Stimulated activated effector memory CD8-positive, alpha-beta T cell treated with anti-CD3 and anti-CD28 coated beads, Interleukin-12 subunit alpha, Interleukin-12 subunit beta, amount 100 ng/mL, for 72 hours (primary cell): Measurements from ENCODE around the gene PADI2.

Source experiments
- ATAC-seq: fragments of 150-1000 bp; cut with Tn5 transposase; 2 replicates; pipeline ENCODE4 v1.10.0; 2021
- DNase-seq, 2 donors: peaks; one replicate each; pipeline ENCODE4 v3.0.0; 2021 to 2022; ENCODE audit warnings: low spot score in 2 of 2
- H3K27ac Mint-ChIP-seq: one replicate; pipeline ENCODE4 v1.8.0; 2022; ENCODE audit warnings: mild to moderate bottlenecking, mixed read lengths
- H3K36me3 Mint-ChIP-seq: one replicate; pipeline ENCODE4 v1.8.0; 2022; ENCODE audit warnings: mild to moderate bottlenecking, mixed read lengths
- H3K4me1 Mint-ChIP-seq: one replicate; pipeline ENCODE4 v1.8.0; 2022; ENCODE audit warnings: mixed read lengths
- H3K4me3 Mint-ChIP-seq: one replicate; pipeline ENCODE4 v1.8.0; 2022; ENCODE audit warnings: mild to moderate bottlenecking, mixed read lengths
- H3K9me3 Mint-ChIP-seq: one replicate; pipeline ENCODE4 v1.8.0; 2022; ENCODE audit warnings: mixed read lengths

Gene PADI2

DNA sequence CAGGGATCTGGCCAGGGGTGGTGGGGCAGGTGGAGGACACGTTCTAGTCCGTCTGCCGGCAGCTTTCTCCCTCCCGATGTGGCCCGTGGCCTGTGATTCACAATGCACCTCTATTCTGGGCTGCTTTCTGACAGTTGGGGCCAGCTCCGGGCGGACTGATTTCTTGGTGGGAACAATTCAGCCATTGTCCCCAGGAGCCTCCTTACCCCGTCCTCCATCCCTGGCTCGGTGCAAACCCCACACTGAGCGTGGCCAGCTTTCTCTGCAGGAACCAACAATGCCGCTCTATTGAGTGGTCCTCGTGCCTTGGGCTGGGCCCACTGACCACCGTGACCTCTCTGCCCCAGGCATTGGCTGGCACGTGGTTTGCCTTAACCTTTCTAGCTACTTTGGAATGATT, 29.7 kb downstream of the PADI2 start:
- H3K4me1 Mint-ChIP-seq = peaks cover 5% of the 10 kb centered on the region
- no peaks in the 10 kb centered on the region for H3K36me3 Mint-ChIP-seq
- no peak for DNase-seq
- no peak overlapping the region for H3K27ac Mint-ChIP-seq
- no peak for ATAC-seq
- H3K4me3 Mint-ChIP-seq = no peak overlapping the region
- no peaks in the 10 kb centered on the region for H3K9me3 Mint-ChIP-seq

DNA sequence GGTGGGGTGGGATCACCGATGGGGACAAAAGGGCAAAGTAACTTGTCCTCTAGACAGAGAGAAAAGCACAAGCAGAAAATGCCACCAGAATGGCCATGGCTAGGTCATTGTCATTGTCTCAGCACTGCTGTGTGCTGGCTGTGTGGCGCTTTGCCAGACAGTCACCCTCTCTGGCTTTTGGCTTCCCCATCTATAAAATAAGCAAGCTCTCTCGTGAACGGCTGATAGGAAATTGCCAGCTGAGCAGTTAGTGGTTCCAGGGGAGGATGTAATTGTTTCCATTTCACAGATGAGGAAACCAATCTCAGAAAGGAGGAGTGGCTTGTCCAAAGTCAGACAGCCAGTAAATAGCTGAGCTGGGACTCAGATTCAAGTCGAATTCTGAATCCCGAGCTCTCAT, 32.5 kb downstream of the PADI2 start:
- H3K4me1 Mint-ChIP-seq = peaks cover 5% of the 10 kb centered on the region
- H3K4me3 Mint-ChIP-seq = no peak overlapping the region
- DNase-seq (no peak), ATAC-seq (no peak)
- no peak overlapping the region for H3K27ac Mint-ChIP-seq
- no peaks in the 10 kb centered on the region for H3K9me3 Mint-ChIP-seq
- no peaks in the 10 kb centered on the region for H3K36me3 Mint-ChIP-seq

- no peak overlapping the region for H3K4me3 Mint-ChIP-seq
- H3K36me3 Mint-ChIP-seq = no peaks in the 10 kb centered on the region
- no peaks in the 10 kb centered on the region for H3K9me3 Mint-ChIP-seq
- ATAC-seq (no peak), DNase-seq (no peak)
- no peak overlapping the region for H3K27ac Mint-ChIP-seq
- H3K4me1 Mint-ChIP-seq = no peaks in the 10 kb centered on the region
Measured at GRCh38 chr1:17084787-17085186, 34.5 kb downstream of the PADI2 start.

- Mint-ChIP-seq H3K9me3 (no peaks in the 10 kb centered on the region), H3K27ac (no peak overlapping the region), H3K36me3 (no peaks in the 10 kb centered on the region), H3K4me1 (no peaks in the 10 kb centered on the region), H3K4me3 (no peak overlapping the region)
- DNase-seq (no peak), ATAC-seq (no peak)
Measured at GRCh38 chr1:17082761-17083160, 36.5 kb downstream of the PADI2 start.

DNA sequence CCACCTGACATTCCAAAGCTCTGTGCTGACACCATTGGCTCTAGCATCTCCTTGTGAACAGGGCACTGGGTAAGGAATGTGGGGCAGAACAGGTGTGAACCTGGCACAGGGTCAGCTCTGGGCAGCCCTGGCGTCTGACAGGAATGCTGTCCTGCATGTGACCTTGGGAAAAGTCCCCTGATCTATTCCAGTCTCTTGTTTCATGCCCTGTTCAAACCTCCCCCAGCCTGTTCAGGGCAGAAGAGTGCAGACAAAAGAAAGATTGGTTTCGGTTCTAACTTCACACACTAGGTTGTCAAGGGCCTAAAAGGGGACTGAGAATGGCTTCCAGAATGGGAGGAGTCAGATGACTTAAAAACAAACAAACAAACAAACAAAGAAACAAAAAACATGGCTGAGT, 37.8 kb downstream of the PADI2 start:
- H3K4me3 Mint-ChIP-seq = no peak overlapping the region
- H3K36me3 Mint-ChIP-seq = no peaks in the 10 kb centered on the region
- no peak for ATAC-seq

GRCh38 chr1:17080880-17081279, 38.4 kb downstream of the PADI2 start:
- Mint-ChIP-seq H3K36me3 (no peaks in the 10 kb centered on the region), H3K4me3 (no peak overlapping the region), H3K4me1 (no peaks in the 10 kb centered on the region), H3K9me3 (no peaks in the 10 kb centered on the region), H3K27ac (no peak overlapping the region)
- DNase-seq (no peak), ATAC-seq (no peak)

More for the DNA sequence above, 37.8 kb downstream of the PADI2 start:
- Mint-ChIP-seq H3K9me3 (no peaks in the 10 kb centered on the region), H3K27ac (no peak overlapping the region), H3K4me1 (no peaks in the 10 kb centered on the region)
- no peak for DNase-seq

DNA sequence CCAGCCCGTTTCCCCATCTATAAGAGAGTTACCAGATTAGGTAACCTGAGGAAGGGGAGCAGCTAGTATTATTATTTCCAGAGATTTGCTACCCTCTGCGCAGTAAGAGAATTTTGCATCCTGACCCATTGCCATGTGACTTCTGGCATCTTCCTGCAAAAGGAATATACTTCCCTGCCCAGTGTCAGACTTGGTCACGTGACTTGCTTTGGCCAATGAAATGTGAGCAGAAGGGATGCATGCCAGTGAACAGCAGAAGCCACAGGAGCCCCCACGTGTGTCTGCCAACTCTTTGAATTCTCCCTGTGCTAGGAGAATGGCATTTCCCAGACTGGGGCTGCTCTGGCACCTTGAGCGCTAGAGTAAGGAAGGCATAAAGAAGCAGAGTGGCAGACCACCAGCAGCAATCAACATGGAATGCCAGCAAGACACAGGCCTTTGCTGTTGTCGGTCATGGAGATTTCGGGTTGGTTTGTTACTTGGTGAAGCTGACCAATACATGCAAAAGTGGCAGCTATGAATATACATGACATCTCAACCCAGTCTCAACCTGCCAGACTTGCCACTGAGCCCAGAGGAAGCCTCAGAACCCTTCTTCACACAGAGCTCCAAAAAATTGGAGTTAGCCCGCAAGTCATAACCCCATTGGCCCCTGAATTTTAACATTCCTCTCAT, 39.0 kb downstream of the PADI2 start:
- no peak overlapping the region for H3K27ac Mint-ChIP-seq
- H3K36me3 Mint-ChIP-seq = no peaks in the 10 kb centered on the region
- H3K4me1 Mint-ChIP-seq = no peaks in the 10 kb centered on the region
- DNase-seq = no peak
- no peak overlapping the region for H3K4me3 Mint-ChIP-seq
- ATAC-seq = no peak
- no peaks in the 10 kb centered on the region for H3K9me3 Mint-ChIP-seq

- ATAC-seq (no peak), DNase-seq (no peak)
- H3K27ac Mint-ChIP-seq = no peak overlapping the region
- H3K4me3 Mint-ChIP-seq = no peak overlapping the region
- no peaks in the 10 kb centered on the region for H3K9me3 Mint-ChIP-seq
- no peaks in the 10 kb centered on the region for H3K4me1 Mint-ChIP-seq
- H3K36me3 Mint-ChIP-seq = no peaks in the 10 kb centered on the region
Measured at GRCh38 chr1:17078991-17079868, 40.0 kb downstream of the PADI2 start.

GRCh38 chr1:17075470-17076255, 43.6 kb downstream of the PADI2 start:
- ATAC-seq = peak; percentile 46
- H3K36me3 Mint-ChIP-seq = no peaks in the 10 kb centered on the region
- H3K4me3 Mint-ChIP-seq = no peak overlapping the region
- DNase-seq = no peak
- H3K27ac Mint-ChIP-seq = no peak overlapping the region
- no peaks in the 10 kb centered on the region for H3K9me3 Mint-ChIP-seq
- no peaks in the 10 kb centered on the region for H3K4me1 Mint-ChIP-seq

GRCh38 chr1:17071794-17072193, 47.5 kb downstream of the PADI2 start:
- H3K4me3 Mint-ChIP-seq = no peak overlapping the region
- H3K4me1 Mint-ChIP-seq = no peaks in the 10 kb centered on the region
- H3K27ac Mint-ChIP-seq = no peak overlapping the region
- no peaks in the 10 kb centered on the region for H3K36me3 Mint-ChIP-seq
- ATAC-seq (no peak), DNase-seq (no peak)
- H3K9me3 Mint-ChIP-seq = no peaks in the 10 kb centered on the region

DNA sequence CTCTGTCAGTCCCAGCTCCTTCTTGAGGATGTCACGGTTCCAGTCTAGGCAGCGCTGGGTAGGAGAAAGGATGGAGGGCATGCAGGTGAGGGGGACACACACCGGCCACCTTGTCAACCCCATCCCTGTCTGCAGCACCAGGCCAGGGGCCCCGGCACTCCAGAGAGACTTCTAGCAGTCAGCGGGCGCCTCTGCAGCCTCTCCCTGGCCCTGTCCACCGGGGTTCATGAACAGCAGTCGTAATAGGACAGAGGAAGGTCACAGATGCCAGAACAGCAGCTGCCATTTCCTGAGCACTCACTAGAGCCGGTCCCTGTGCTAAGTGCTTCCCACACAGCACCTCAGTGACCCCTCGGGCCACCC, 49.1 kb downstream of the PADI2 start:
- Mint-ChIP-seq H3K4me1 (no peaks in the 10 kb centered on the region), H3K9me3 (no peaks in the 10 kb centered on the region), H3K27ac (no peak overlapping the region), H3K4me3 (no peak overlapping the region), H3K36me3 (no peaks in the 10 kb centered on the region)
- DNase-seq (no peak), ATAC-seq (no peak)

DNA sequence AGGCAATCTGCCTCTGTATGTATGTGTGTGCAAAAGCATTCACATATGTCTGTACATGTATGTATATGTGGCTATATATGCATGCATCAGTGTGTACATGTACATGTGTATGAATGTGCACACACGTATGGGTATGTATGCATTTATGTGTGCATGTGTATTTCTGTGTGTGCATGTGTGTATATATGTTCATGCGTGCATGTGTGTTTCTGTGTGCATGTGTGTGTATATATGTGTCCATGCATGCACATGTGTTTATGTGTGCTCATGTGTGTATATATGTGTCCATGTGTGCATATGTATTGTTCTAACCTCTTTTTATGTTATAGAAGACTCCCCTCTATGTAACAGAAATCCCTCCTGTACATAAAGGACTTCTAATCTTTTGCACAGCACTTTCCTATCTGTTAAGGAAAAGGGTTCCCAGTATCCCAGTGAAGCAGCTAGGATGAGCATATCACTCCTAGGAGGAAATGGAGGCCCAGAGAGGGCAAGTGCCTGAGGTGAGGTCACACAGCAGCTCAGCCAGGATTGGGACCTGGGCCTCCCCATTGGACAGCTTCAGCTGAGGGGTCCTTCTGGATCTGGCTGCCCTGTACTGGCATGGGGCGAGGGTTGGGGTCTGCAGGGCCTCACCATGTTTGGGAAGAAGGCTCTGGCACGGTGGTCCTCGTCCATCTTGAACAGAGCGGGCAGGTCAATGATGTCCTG, 49.6 kb downstream of the PADI2 start:
- Mint-ChIP-seq H3K27ac (no peak overlapping the region), H3K4me3 (no peak overlapping the region), H3K36me3 (no peaks in the 10 kb centered on the region), H3K4me1 (no peaks in the 10 kb centered on the region), H3K9me3 (no peaks in the 10 kb centered on the region)
- DNase-seq (no peak), ATAC-seq (no peak)

DNA sequence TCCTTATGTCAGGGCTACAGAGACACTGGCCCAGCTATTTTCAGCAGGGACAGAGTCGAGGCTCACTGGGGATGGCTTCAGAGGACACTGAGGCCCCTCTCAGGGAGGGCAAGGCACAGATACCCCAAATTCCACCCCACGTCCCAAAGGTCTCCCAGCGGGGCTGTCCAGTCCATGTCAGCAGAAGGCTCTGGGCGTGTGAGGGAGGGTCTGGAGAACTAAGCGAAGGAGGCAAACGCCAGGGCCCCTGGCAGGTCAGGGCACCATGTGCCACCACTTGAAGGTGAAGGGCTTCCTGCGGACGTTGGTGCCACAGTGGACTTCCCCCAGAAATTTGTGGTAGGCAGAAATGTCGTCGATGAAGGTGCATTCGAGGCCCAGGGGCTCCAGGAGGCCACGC, 50.5 kb downstream of the PADI2 start:
- no peaks in the 10 kb centered on the region for H3K4me1 Mint-ChIP-seq
- DNase-seq = no peak
- H3K4me3 Mint-ChIP-seq = no peak overlapping the region
- no peaks in the 10 kb centered on the region for H3K36me3 Mint-ChIP-seq
- H3K9me3 Mint-ChIP-seq = no peaks in the 10 kb centered on the region
- ATAC-seq = no peak
- no peak overlapping the region for H3K27ac Mint-ChIP-seq

GRCh38 chr1:17067465-17068240, 51.6 kb downstream of the PADI2 start:
- Mint-ChIP-seq H3K9me3 (no peaks in the 10 kb centered on the region), H3K4me3 (no peak overlapping the region), H3K27ac (no peak overlapping the region), H3K4me1 (no peaks in the 10 kb centered on the region), H3K36me3 (no peaks in the 10 kb centered on the region)
- DNase-seq = no peak
- no peak for ATAC-seq

DNA sequence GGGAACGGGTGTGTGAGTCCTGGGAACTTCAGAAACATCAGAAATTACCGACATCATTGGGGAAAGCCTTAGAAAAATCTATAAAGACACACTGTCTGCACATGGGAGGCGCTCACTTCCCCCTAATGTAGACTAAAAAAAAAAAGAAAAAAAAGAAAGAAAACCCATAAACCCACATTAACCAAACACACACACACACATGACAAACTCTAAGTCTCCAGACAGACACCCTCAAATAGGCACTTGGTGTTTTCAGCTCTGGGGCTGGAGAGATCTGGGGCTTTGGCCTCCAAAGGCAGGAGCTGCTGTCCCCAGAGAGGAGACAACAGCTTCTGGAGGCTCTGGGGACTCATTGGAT, 52.2 kb downstream of the PADI2 start:
- no peak overlapping the region for H3K27ac Mint-ChIP-seq
- no peaks in the 10 kb centered on the region for H3K9me3 Mint-ChIP-seq
- ATAC-seq (no peak), DNase-seq (no peak)
- no peaks in the 10 kb centered on the region for H3K36me3 Mint-ChIP-seq
- no peak overlapping the region for H3K4me3 Mint-ChIP-seq
- H3K4me1 Mint-ChIP-seq = no peaks in the 10 kb centered on the region
